ENCODE results near the gene EXOC2.

Gene EXOC2

GRCh38 chr6:515267-515666, 177.7 kb downstream of the EXOC2 start:
- H3F3A ChIP-seq (ENCODE audit: control insufficient read depth, insufficient read depth), result no peaks in the 10 kb centered on the region
- no peaks in the 10 kb centered on the region for H3K9me3 ChIP-seq (ENCODE audit: control insufficient read depth, insufficient read depth, low read length)
- TF ChIP-seq EZH2phosphoT487 (IDR thresholded peaks at IDR 0.05; ENCODE audit: borderline replicate concordance, low read length) (no peak), CTCF (IDR thresholded peaks at IDR 0.05; ENCODE audit: low read depth, low read length, poor library complexity, severe bottlenecking) (no peak)
- H3K9me2 ChIP-seq (replicated peaks; ENCODE audit: control insufficient read depth, low read length), result no peaks in the 10 kb centered on the region
- H4K20me1 ChIP-seq (ENCODE audit: control insufficient read depth, insufficient read depth, low read depth, low read length), result no peaks in the 10 kb centered on the region
- H3K4me1 ChIP-seq (ENCODE audit: control insufficient read depth, low read length), result no peaks in the 10 kb centered on the region
- no peaks in the 10 kb centered on the region for H3K36me3 ChIP-seq (ENCODE audit: control insufficient read depth, low read length)
- no peak overlapping the region for H3K4me2 ChIP-seq (ENCODE audit: low read length)
- no peak overlapping the region for H3K4me3 ChIP-seq (ENCODE audit: low read length)
- no peak overlapping the region for H3K27ac ChIP-seq (ENCODE audit: low read depth, low read length)
- H3K79me2 ChIP-seq (ENCODE audit: control insufficient read depth, low read length), result no peaks in the 10 kb centered on the region
- H3K27me3 ChIP-seq (ENCODE audit: control insufficient read depth, low read length), result no peaks in the 10 kb centered on the region

GRCh38 chr6:514396-514978, 178.5 kb downstream of the EXOC2 start:
- no peak for TF ChIP-seq CTCF (IDR thresholded peaks at IDR 0.05; ENCODE audit: low read depth, low read length, poor library complexity, severe bottlenecking)
- no peak for TF ChIP-seq EZH2phosphoT487 (IDR thresholded peaks at IDR 0.05; ENCODE audit: borderline replicate concordance, low read length)
- Histone ChIP-seq H3F3A (ENCODE audit: control insufficient read depth, insufficient read depth) (no peaks in the 10 kb centered on the region), H3K9me2 (replicated peaks; ENCODE audit: control insufficient read depth, low read length) (no peaks in the 10 kb centered on the region), H3K79me2 (ENCODE audit: control insufficient read depth, low read length) (no peaks in the 10 kb centered on the region), H3K9me3 (ENCODE audit: control insufficient read depth, insufficient read depth, low read length) (no peaks in the 10 kb centered on the region), H4K20me1 (ENCODE audit: control insufficient read depth, insufficient read depth, low read depth, low read length) (no peaks in the 10 kb centered on the region), H3K27me3 (ENCODE audit: control insufficient read depth, low read length) (no peaks in the 10 kb centered on the region), H3K4me2 (ENCODE audit: low read length) (no peak overlapping the region), H3K4me1 (ENCODE audit: control insufficient read depth, low read length) (0 out of 2 replicates have a peak, but pooled peaks cover 3% of the 10 kb centered on the region), H3K36me3 (ENCODE audit: control insufficient read depth, low read length) (no peaks in the 10 kb centered on the region), H3K4me3 (ENCODE audit: low read length) (no peak overlapping the region), H3K27ac (ENCODE audit: low read depth, low read length) (no peak overlapping the region)

- TF ChIP-seq CTCF (IDR thresholded peaks at IDR 0.05; ENCODE audit: low read depth, low read length, poor library complexity, severe bottlenecking) (no peak), EZH2phosphoT487 (IDR thresholded peaks at IDR 0.05; ENCODE audit: borderline replicate concordance, low read length) (no peak)
- Histone ChIP-seq H3K36me3 (ENCODE audit: control insufficient read depth, low read length) (no peaks in the 10 kb centered on the region), H3F3A (ENCODE audit: control insufficient read depth, insufficient read depth) (no peaks in the 10 kb centered on the region), H3K4me3 (ENCODE audit: low read length) (no peak overlapping the region), H3K27ac (ENCODE audit: low read depth, low read length) (no peak overlapping the region), H3K9me2 (replicated peaks; ENCODE audit: control insufficient read depth, low read length) (no peaks in the 10 kb centered on the region), H4K20me1 (ENCODE audit: control insufficient read depth, insufficient read depth, low read depth, low read length) (no peaks in the 10 kb centered on the region), H3K27me3 (ENCODE audit: control insufficient read depth, low read length) (no peaks in the 10 kb centered on the region), H3K79me2 (ENCODE audit: control insufficient read depth, low read length) (no peaks in the 10 kb centered on the region), H3K4me2 (ENCODE audit: low read length) (no peak overlapping the region), H3K4me1 (ENCODE audit: control insufficient read depth, low read length) (0 out of 2 replicates have a peak, but pooled peaks cover 3% of the 10 kb centered on the region), H3K9me3 (ENCODE audit: control insufficient read depth, insufficient read depth, low read length) (no peaks in the 10 kb centered on the region)
Measured at GRCh38 chr6:513961-514360, 179.0 kb downstream of the EXOC2 start.

Data from DOHH2 (cell line).